A673 (cell line): ENCODE data around the gene KCNIP3.

Experiments used
- CTCF ChIP-seq: fragments of 300-800, 200-600 bp; sonication (generic); conservative IDR thresholded peaks from 2 replicates; pipeline ENCODE4 v1.5.1; 2017; ENCODE audit warnings: low read depth, mild to moderate bottlenecking, antibody characterized with exemption, low read length, moderate library complexity, mixed read lengths
- EZH2 ChIP-seq: fragments of 200-600 bp; sonication (generic); IDR thresholded peaks from 2 replicates; pipeline ENCODE4 v1.6.1; 2017; ENCODE audit warnings: borderline replicate concordance, low read depth, mild to moderate bottlenecking, mixed read lengths, antibody characterized with exemption, low read length; ENCODE audit not compliant: poor library complexity, severe bottlenecking

- TF ChIP-seq CTCF (peak; percentile 44), EZH2 (no peak)
Observed at GRCh38 chr2:95379371-95379831, 82.3 kb downstream of the KCNIP3 start.
